Muscle layer of duodenum (tissue), 2 donors: Measurements from ENCODE around the gene MRPL38.
"Not testable (repeated sequence)": the region's sequence is repeated elsewhere in the genome, so short reads cannot be mapped to it uniquely, and the experiment has no call there.

Experiments used
- H3K27ac ChIP-seq: one replicate; pipeline ENCODE4 v1.7.0; 2013; ENCODE audit warnings: mild to moderate bottlenecking, low read length
- H3K27me3 ChIP-seq: one replicate; pipeline ENCODE4 v1.7.0; 2013; ENCODE audit warnings: low read depth, mild to moderate bottlenecking, control low read depth, low read length
- H3K36me3 ChIP-seq, 2 donors: one replicate each; pipeline ENCODE4 v1.7.0; 2013; ENCODE audit warnings: low read length in 2 of 2, control low read depth in 1 of 2, mild to moderate bottlenecking in 1 of 2; ENCODE audit not compliant: insufficient read depth in 2 of 2, control insufficient read depth in 1 of 2
- H3K4me1 ChIP-seq, 2 donors: one replicate each; pipeline ENCODE4 v1.7.0; 2013; ENCODE audit warnings: low read length in 2 of 2, mild to moderate bottlenecking in 2 of 2, control low read depth in 1 of 2, moderate library complexity in 1 of 2; ENCODE audit not compliant: insufficient read depth in 2 of 2, control insufficient read depth in 1 of 2
- H3K4me3 ChIP-seq, 2 donors: one replicate each; pipeline ENCODE4 v1.7.0; 2013; ENCODE audit warnings: low read length in 2 of 2, low read depth in 1 of 2, mild to moderate bottlenecking in 1 of 2
- H3K9me3 ChIP-seq, 2 donors: one replicate each; pipeline ENCODE4 v1.7.0; 2013; ENCODE audit warnings: low read length in 2 of 2, control low read depth in 1 of 2, mild to moderate bottlenecking in 1 of 2; ENCODE audit not compliant: control insufficient read depth in 1 of 2
- donor health status: healthy.

The MRPL38 gene

DNA sequence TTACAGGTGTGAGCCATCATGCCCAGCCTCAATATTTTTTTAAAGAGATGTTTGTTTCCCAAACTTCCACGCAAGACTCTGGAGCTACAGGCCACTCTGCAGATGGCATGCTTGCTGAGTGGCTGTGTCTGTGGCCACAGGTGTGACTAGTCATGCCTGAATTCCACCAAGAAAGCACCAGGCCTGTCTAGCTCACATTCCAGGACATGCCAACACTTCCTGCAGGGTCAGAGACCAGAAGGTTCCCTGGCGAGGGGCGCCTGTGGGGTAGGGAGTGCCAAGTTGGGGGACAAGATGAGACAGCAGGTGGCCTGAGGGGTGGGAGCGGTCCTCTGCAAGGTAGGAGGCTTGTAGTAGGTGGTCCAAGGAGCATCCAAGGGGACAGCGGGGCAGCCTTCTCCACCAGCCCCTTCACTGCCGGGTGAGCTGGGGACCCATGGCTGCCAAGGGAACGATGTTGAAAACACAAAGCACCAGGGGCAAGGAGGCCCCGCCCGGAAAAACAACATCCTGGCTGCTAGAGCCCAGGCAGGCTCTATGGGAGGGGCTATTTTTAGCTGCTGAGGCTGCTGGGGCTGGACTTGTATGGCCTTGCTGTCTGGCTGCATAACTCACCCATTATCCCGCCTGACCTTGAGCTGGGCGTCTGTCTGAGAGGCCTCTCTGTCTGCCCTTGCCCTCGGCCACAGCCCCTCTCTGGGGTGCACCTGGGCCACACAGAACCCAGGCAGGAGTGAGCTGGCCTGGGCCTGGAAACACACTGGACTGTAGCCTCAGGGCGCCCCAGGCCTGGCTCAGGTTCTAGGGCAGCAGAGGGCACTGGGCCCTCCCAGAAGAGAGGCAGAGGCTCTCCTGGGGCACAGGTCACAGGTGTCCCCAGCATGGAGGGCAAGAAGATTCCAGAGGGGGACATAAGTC lies 32.0 kb downstream of the MRPL38 start:
- peaks cover 30 to 62% of the 10 kb centered on the region in 2 donors for H3K4me1 ChIP-seq
- H3K27ac ChIP-seq, result peak overlapping the region; percentile 88
- no peaks in the 10 kb centered on the region for H3K9me3 ChIP-seq
- peaks cover 14 to 26% of the 10 kb centered on the region in 2 donors for H3K36me3 ChIP-seq
- no peaks in the 10 kb centered on the region for H3K27me3 ChIP-seq
- H3K4me3 ChIP-seq, result peak overlapping the region in 1 of 2 donors; percentile 40

GRCh38 chr17:75870228-75870627 lies 34.5 kb downstream of the MRPL38 start:
- Histone ChIP-seq H3K27ac (peak overlapping the region; percentile 85), H3K4me3 (peak overlapping the region in 1 of 2 donors; percentile 39), H3K36me3 (peaks cover 11 to 16% of the 10 kb centered on the region in 2 donors), H3K4me1 (peaks cover 15 to 43% of the 10 kb centered on the region in 2 donors)
- H3K27me3 ChIP-seq, H3K9me3 ChIP-seq: not testable (repeated sequence)

- Histone ChIP-seq H3K4me1 (peaks cover 15 to 40% of the 10 kb centered on the region in 2 donors), H3K36me3 (peaks cover 10% of the 10 kb centered on the region in 2 donors), H3K27me3 (no peaks in the 10 kb centered on the region), H3K4me3 (peak overlapping the region; percentile 26 to 39), H3K27ac (peak overlapping the region; percentile 85), H3K9me3 (no peaks in the 10 kb centered on the region)
Measured at GRCh38 chr17:75869282-75870141, 35.2 kb downstream of the MRPL38 start.

GRCh38 chr17:75868730-75869281 lies 35.9 kb downstream of the MRPL38 start:
- Histone ChIP-seq H3K4me1 (peaks cover 15 to 39% of the 10 kb centered on the region in 2 donors), H3K4me3 (peak overlapping the region in 1 of 2 donors; percentile 39)
- not testable (repeated sequence) for H3K9me3 ChIP-seq, H3K27ac ChIP-seq, H3K27me3 ChIP-seq, H3K36me3 ChIP-seq

GRCh38 chr17:75865404-75866188 lies 39.1 kb downstream of the MRPL38 start:
- H3K27ac ChIP-seq, H3K27me3 ChIP-seq, H3K4me3 ChIP-seq, H3K9me3 ChIP-seq, H3K36me3 ChIP-seq: not testable (repeated sequence)
- H3K4me1 ChIP-seq, result peaks cover 10 to 25% of the 10 kb centered on the region in 2 donors

DNA sequence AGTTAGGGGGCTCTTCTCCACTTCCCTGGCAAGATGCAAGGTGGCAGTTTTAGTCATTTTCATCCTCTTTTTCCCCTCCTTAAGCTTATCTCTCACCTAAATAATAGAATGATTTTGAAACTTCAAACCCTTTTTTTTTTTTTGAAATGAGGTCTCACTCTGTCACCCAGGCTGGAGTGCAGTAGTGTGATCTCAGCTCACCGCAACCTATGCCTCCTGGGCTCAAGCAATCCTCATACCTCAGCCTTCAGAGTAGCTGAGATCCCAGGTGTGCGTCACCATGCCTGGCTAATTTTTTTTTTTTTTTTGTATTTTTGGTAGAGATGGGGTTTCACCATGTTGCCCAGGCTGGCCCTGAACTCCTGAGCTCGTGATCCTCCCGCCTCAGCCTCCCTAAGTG lies 39.8 kb downstream of the MRPL38 start:
- not testable (repeated sequence) for H3K27me3 ChIP-seq, H3K4me3 ChIP-seq, H3K9me3 ChIP-seq, H3K36me3 ChIP-seq
- Histone ChIP-seq H3K4me1 (peaks cover 9 to 20% of the 10 kb centered on the region in 2 donors), H3K27ac (peak overlapping the region; percentile 61)

DNA sequence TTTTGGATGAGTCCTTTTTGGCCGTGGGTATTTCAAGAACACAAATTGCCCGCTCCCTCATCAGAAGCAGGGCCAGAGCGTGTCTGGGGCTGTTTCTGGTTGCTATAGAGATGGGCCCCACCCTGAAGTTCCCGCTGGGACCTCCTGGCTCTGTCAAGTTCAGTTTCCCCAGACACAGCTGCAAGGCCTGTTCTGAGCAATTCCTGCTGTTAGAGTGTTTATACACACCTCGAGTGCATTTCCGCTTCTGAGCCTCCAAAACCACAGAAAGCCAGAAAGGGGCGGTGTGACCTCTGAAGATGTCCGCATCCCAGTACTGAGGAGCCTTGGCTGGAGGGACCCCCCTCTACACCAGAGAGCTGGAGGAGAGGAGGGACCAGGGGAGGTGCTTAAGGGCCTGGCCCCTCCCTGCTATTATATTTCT lies 40.2 kb downstream of the MRPL38 start:
- Histone ChIP-seq H3K4me3 (no peak overlapping the region), H3K36me3 (no peaks in the 10 kb centered on the region), H3K9me3 (no peaks in the 10 kb centered on the region), H3K27ac (peak overlapping the region; percentile 61), H3K27me3 (no peaks in the 10 kb centered on the region), H3K4me1 (peaks cover 4 to 16% of the 10 kb centered on the region in 2 donors)

- Histone ChIP-seq H3K4me3 (no peak overlapping the region), H3K9me3 (no peaks in the 10 kb centered on the region), H3K27me3 (no peaks in the 10 kb centered on the region), H3K27ac (peak overlapping the region; percentile 60), H3K4me1 (peaks cover 0 to 14% of the 10 kb centered on the region in 2 donors), H3K36me3 (no peaks in the 10 kb centered on the region)
Measured at GRCh38 chr17:75861927-75862317, 42.8 kb downstream of the MRPL38 start.

DNA sequence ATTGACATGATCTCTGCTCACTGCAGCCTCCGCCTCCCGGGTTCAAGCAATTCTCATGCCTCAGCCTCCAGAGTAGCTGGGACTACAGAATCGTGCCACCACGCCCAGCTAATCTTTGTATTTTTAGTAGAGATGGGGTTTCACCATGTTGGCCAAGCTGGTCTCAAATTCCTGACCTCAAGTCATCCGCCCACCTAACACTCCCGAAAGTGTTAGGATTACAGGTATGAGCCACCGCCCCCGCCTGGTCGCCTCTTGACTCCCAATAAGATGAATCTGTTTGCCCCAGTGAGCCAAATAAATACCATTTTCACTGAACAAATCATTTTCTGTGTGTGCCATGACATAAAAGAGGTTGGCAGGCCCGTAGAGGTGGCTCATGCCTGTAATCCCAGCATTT lies 45.3 kb downstream of the MRPL38 start:
- H3K27ac ChIP-seq, H3K4me3 ChIP-seq: not testable (repeated sequence)
- H3K4me1 ChIP-seq, result peaks cover 0 to 13% of the 10 kb centered on the region in 2 donors

DNA sequence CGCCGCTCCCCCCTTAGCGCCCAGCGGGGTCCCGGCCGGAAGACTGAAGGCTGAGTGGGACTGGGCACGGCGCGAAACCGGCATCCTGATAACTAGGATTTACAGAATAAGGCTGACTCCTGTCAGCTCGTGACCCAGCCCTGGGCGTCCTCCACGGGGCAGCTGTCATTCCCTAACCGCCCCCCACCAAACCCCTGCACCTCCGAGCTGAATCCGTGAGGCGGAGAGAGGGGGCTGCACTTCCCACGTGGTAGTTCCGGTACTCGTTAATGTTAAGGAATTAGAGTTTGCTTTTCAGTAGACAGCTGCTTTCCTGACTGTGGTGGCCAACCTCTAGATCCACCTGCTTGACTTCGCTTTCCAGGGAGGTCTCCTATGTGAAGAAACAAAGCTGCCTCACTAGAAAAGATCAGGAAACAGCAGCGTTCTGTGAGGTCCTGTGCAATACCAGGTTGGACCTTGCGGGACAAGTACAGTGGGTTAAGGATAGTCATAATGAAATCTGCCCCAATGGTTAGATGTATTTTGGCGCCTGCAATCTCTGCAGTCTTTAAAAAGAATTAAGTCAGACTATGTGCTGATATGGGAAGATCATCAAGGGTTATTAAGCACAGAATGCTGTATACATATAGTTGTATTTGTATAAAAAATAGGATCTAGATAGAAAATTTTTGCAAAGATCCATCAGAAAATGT lies 48.5 kb downstream of the MRPL38 start:
- Histone ChIP-seq H3K27me3 (no peaks in the 10 kb centered on the region), H3K9me3 (no peaks in the 10 kb centered on the region), H3K4me3 (peak overlapping the region; percentile 79 to 85), H3K4me1 (peaks cover 0 to 24% of the 10 kb centered on the region in 2 donors), H3K27ac (peak overlapping the region; percentile 86), H3K36me3 (peaks cover 4 to 5% of the 10 kb centered on the region in 2 donors)

More for the DNA sequence above, 45.3 kb downstream of the MRPL38 start:
- H3K9me3 ChIP-seq, H3K36me3 ChIP-seq, H3K27me3 ChIP-seq: not testable (repeated sequence)
